Activated T-cell treated with anti-CD3 and anti-CD28 coated beads for 48 hours (primary cell): ENCODE measurements around the gene PDE8A.

ENCODE experiments used
- DNase-seq: peaks from one replicate; pipeline ENCODE4 v3.0.0-alpha.2; 2020; ENCODE audit warnings: low read depth

The PDE8A gene

GRCh38 chr15:85031944-85032558 is 50.4 kb downstream of the PDE8A start:
- DNase-seq = no peak

- DNase-seq = no peak
These were observed 51.5 kb downstream of the PDE8A start for GRCh38 chr15:85033148-85033547.

GRCh38 chr15:85034276-85034675 is 52.6 kb downstream of the PDE8A start:
- DNase-seq = no peak

- no peak for DNase-seq
These were observed 54.3 kb downstream of the PDE8A start for GRCh38 chr15:85035980-85036379.

GRCh38 chr15:85036716-85037115 is 55.1 kb downstream of the PDE8A start:
- DNase-seq = no peak

GRCh38 chr15:85037641-85038040 is 56.0 kb downstream of the PDE8A start:
- no peak for DNase-seq

- DNase-seq = no peak
These were observed 59.6 kb downstream of the PDE8A start for GRCh38 chr15:85041230-85041629.

- no peak for DNase-seq
These were observed 62.7 kb downstream of the PDE8A start for GRCh38 chr15:85044251-85044853.

GRCh38 chr15:85044894-85045293 is 63.2 kb downstream of the PDE8A start:
- no peak for DNase-seq

GRCh38 chr15:85045615-85046014 is 64.0 kb downstream of the PDE8A start:
- DNase-seq = no peak

GRCh38 chr15:85047271-85047948 is 65.8 kb downstream of the PDE8A start:
- no peak for DNase-seq

- DNase-seq = no peak
These were observed 66.8 kb downstream of the PDE8A start for GRCh38 chr15:85048430-85048829.

GRCh38 chr15:85049805-85050204 is 68.1 kb downstream of the PDE8A start:
- DNase-seq = no peak

- DNase-seq = no peak
These were observed 78.1 kb downstream of the PDE8A start for GRCh38 chr15:85059734-85060133.

- no peak for DNase-seq
These were observed 80.9 kb downstream of the PDE8A start for GRCh38 chr15:85062560-85062959.

- no peak for DNase-seq
These were observed 81.4 kb downstream of the PDE8A start for GRCh38 chr15:85063088-85063487.

- DNase-seq = no peak
These were observed 81.9 kb downstream of the PDE8A start for GRCh38 chr15:85063522-85064079.

- DNase-seq = no peak
These were observed 83.1 kb downstream of the PDE8A start for GRCh38 chr15:85064710-85065109.

GRCh38 chr15:85071061-85071460 is 89.4 kb downstream of the PDE8A start:
- DNase-seq = no peak

GRCh38 chr15:85071504-85071903 is 89.8 kb downstream of the PDE8A start:
- DNase-seq = no peak

GRCh38 chr15:85072917-85073316 is 91.3 kb downstream of the PDE8A start:
- DNase-seq = no peak

GRCh38 chr15:85073556-85074194 is 92.0 kb downstream of the PDE8A start:
- peak; percentile 6 for DNase-seq

GRCh38 chr15:85086855-85087254 is 105.2 kb downstream of the PDE8A start:
- DNase-seq = no peak
